TTC549 (cell line): ENCODE data around the gene ALLC.

Experiments
- FAIRE-seq: peaks from 2 replicates; lab custom pipeline; 2012; peaks lifted over from hg19 to GRCh38; lab: Jason Lieb, UNC

ALLC gene

GRCh38 chr2:3639653-3640052 is 18.3 kb upstream of the ALLC start:
- no peak for FAIRE-seq

- FAIRE-seq: no peak
These were observed 16.8 kb upstream of the ALLC start for GRCh38 chr2:3641181-3641580.

- FAIRE-seq: no peak
These were observed 16.1 kb upstream of the ALLC start for GRCh38 chr2:3641841-3642421.

- FAIRE-seq: no peak
These were observed 15.3 kb upstream of the ALLC start for GRCh38 chr2:3642521-3643215.

GRCh38 chr2:3643371-3644245 is 14.4 kb upstream of the ALLC start:
- FAIRE-seq: no peak

GRCh38 chr2:3644246-3644525 is 13.8 kb upstream of the ALLC start:
- FAIRE-seq: no peak

GRCh38 chr2:3644891-3645605 is 13.0 kb upstream of the ALLC start:
- no peak for FAIRE-seq

- FAIRE-seq: no peak
These were observed 12.1 kb upstream of the ALLC start for GRCh38 chr2:3645745-3646389.

- FAIRE-seq: no peak
These were observed 11.6 kb upstream of the ALLC start for GRCh38 chr2:3646446-3646845.

- FAIRE-seq: no peak
These were observed 10.8 kb upstream of the ALLC start for GRCh38 chr2:3647246-3647645.

GRCh38 chr2:3647831-3648651 is 10.0 kb upstream of the ALLC start:
- FAIRE-seq: no peak

GRCh38 chr2:3648652-3649177 is 9.3 kb upstream of the ALLC start:
- FAIRE-seq: no peak

GRCh38 chr2:3649581-3649980 is 8.4 kb upstream of the ALLC start:
- no peak for FAIRE-seq

- no peak for FAIRE-seq
These were observed 7.7 kb upstream of the ALLC start for GRCh38 chr2:3650140-3650920.

- no peak for FAIRE-seq
These were observed 6.0 kb upstream of the ALLC start for GRCh38 chr2:3651691-3652648.

- FAIRE-seq: no peak
These were observed 4.9 kb upstream of the ALLC start for GRCh38 chr2:3652896-3653625.

- FAIRE-seq: no peak
These were observed 4.0 kb upstream of the ALLC start for GRCh38 chr2:3654011-3654410.

- FAIRE-seq: no peak
These were observed 3.3 kb upstream of the ALLC start for GRCh38 chr2:3654531-3655225.
